HepG2 (cell line): ENCODE results near the gene HRH3. TPM values are rescaled to one million over a fixed set of nuclear protein-coding genes. Genes with fewer than 3 reads are reported as not detected.

ENCODE experiments used
- ARID4A ChIP-seq: sonication (generic); formaldehyde crosslinking; IDR thresholded peaks from 2 replicates; pipeline ENCODE4 v1.5.0; 2020; ENCODE audit warnings: mild to moderate bottlenecking, missing genetic modification reagents, borderline replicate concordance
- CREM ChIP-seq, 2 experiments: sonication (generic) in 1 of 2; formaldehyde crosslinking in 1 of 2; IDR thresholded peaks; 2 replicates each; pipeline versions ENCODE4 v1.4.0 to v1.6.1; 2016 to 2020; ENCODE audit warnings: antibody characterized with exemption in 1 of 2, mild to moderate bottlenecking in 1 of 2, missing genetic modification reagents in 1 of 2
- JUN ChIP-seq: sonication (generic); formaldehyde crosslinking; IDR thresholded peaks from 2 replicates; pipeline ENCODE4 v1.4.0; 2020; ENCODE audit warnings: mild to moderate bottlenecking, missing genetic modification reagents
- MEIS2 ChIP-seq: sonication (generic); formaldehyde crosslinking; IDR thresholded peaks from 2 replicates; pipeline ENCODE4 v1.9.0; 2021; ENCODE audit warnings: mild to moderate bottlenecking, missing genetic modification reagents
- PAWR ChIP-seq: sonication (generic); formaldehyde crosslinking; IDR thresholded peaks from 2 replicates; pipeline ENCODE4 v1.4.0; 2020; ENCODE audit warnings: missing genetic modification reagents, mild to moderate bottlenecking, borderline replicate concordance
- PBX3 ChIP-seq: sonication (generic); formaldehyde crosslinking; IDR thresholded peaks from 2 replicates; pipeline ENCODE4 v1.8.1; 2023; ENCODE audit warnings: missing genetic modification reagents, inconsistent platforms, borderline replicate concordance
- PCBP1 ChIP-seq: fragments of 200-400 bp; formaldehyde crosslinking; IDR thresholded peaks from 2 replicates; pipeline ENCODE4 v1.6.1; 2017; ENCODE audit warnings: mild to moderate bottlenecking, low read depth, low read length, borderline replicate concordance
- SMAD1 ChIP-seq: sonication (generic); formaldehyde crosslinking; IDR thresholded peaks from 2 replicates; pipeline ENCODE4 v1.4.0; 2020; ENCODE audit warnings: missing genetic modification reagents, low read depth, mild to moderate bottlenecking, borderline replicate concordance
- YEATS4 ChIP-seq: sonication (generic); formaldehyde crosslinking; IDR thresholded peaks from 2 replicates; pipeline ENCODE4 v1.4.0; 2020; ENCODE audit warnings: missing genetic modification reagents, borderline replicate concordance
- ZBTB20 ChIP-seq: sonication (generic); formaldehyde crosslinking; IDR thresholded peaks from 2 replicates; pipeline ENCODE4 v1.8.1; 2023; ENCODE audit warnings: missing genetic modification reagents, low read depth, mild to moderate bottlenecking, borderline replicate concordance
- ZEB1 ChIP-seq: IDR thresholded peaks from 2 replicates; pipeline ENCODE4 v1.6.1; 2012; ENCODE audit warnings: mild to moderate bottlenecking, low read depth, inconsistent platforms; ENCODE audit not compliant: insufficient replicate concordance
- ZFP37 ChIP-seq: sonication (generic); formaldehyde crosslinking; IDR thresholded peaks from 2 replicates; pipeline ENCODE4 v1.4.0; 2020; ENCODE audit warnings: missing genetic modification reagents, borderline replicate concordance
- ZFP62 ChIP-seq: sonication (generic); formaldehyde crosslinking; IDR thresholded peaks from 2 replicates; pipeline ENCODE4 v1.4.0; 2020; ENCODE audit warnings: missing genetic modification reagents
- ZNF33B ChIP-seq: sonication (generic); formaldehyde crosslinking; IDR thresholded peaks from 2 replicates; pipeline ENCODE4 v1.5.1; 2020; ENCODE audit warnings: mild to moderate bottlenecking, missing genetic modification reagents
- ZNF687 ChIP-seq: sonication (generic); formaldehyde crosslinking; IDR thresholded peaks from 2 replicates; pipeline ENCODE4 v1.5.1; 2020; ENCODE audit warnings: mild to moderate bottlenecking, missing genetic modification reagents, moderate library complexity
- ZNF768 ChIP-seq: sonication (generic); formaldehyde crosslinking; IDR thresholded peaks from 2 replicates; pipeline ENCODE4 v1.4.0; 2020; ENCODE audit warnings: missing genetic modification reagents
- polyA plus RNA-seq, 8 experiments: library from polyadenylated mRNA; depleted of rRNA in 3 of 8; stranded (reverse) in 7 of 8; unstranded in 1 of 8; fragments of >200 nt; fragmentation: Illumina TruSeq in 4 of 8; extraction: Trizol in 4 of 8; gene quantifications; 2 replicates each; pipeline versions ENCODE4 v1.2.1 to v1.2.3, GENCODE V29; 2011 to 2016; ENCODE audit warnings: low read depth in 4 of 8, missing spikeins in 1 of 8, mixed read lengths in 1 of 8; ENCODE audit not compliant: insufficient read depth in 1 of 8
- total RNA-seq, 5 experiments: library from RNA; depleted of rRNA; stranded (reverse); fragments of >200 nt; fragmentation: Illumina TruSeq; extraction: Trizol; gene quantifications; 2 replicates each; pipeline ENCODE4 v1.2.3, GENCODE V29; 2016; ENCODE audit warnings: low read depth in 1 of 5

Gene HRH3
- total and polyA plus RNA-seq, 2 of the 13 experiments (the other 11 are each of a cell fraction or from before 2014, with no cell fraction given) = 0.18 TPM; not detected in 1

- peak; percentile 96; the same call in 1 of the 2 replicates for TF ChIP-seq PBX3 (CRISPR knock-in tag)
- TF ChIP-seq MEIS2 (CRISPR knock-in tag) = peak; percentile 20; the same call in 1 of the 2 replicates
- 0 out of 2 replicates have a peak, but pooled peaks have one; percentile 62 for TF ChIP-seq PAWR (CRISPR knock-in tag)
- no peak; the same call in 1 of the 2 replicates for TF ChIP-seq ZNF687
- TF ChIP-seq PCBP1 = peak; percentile 96
- TF ChIP-seq CREM (IDR thresholded peaks at IDR 0.05) = no peak; the same call in none of the 2 replicates
- no peak for TF ChIP-seq CREM (CRISPR knock-in tag; IDR thresholded peaks at IDR 0.05)
- no peak for TF ChIP-seq ZFP37 (CRISPR knock-in tag)
- TF ChIP-seq ZNF768 (CRISPR knock-in tag) = peak; percentile 69
- 0 out of 2 replicates have a peak, but pooled peaks have one; percentile 38 for TF ChIP-seq ZNF33B (CRISPR knock-in tag)
- peak; percentile 94 for TF ChIP-seq ZEB1
- TF ChIP-seq ZBTB20 = no peak
- 0 out of 2 replicates have a peak, but pooled peaks have one; percentile 36 for TF ChIP-seq JUN
- TF ChIP-seq ZFP62 (CRISPR knock-in tag) = no peak
- TF ChIP-seq SMAD1 = peak; percentile 67; the same call in 1 of the 2 replicates
- peak; percentile 66; the same call in 1 of the 2 replicates for TF ChIP-seq YEATS4
- TF ChIP-seq ARID4A (CRISPR knock-in tag) = peak; percentile 95
Observed at GRCh38 chr20:62237801-62238568, 17.9 kb upstream of the HRH3 start, which contains the start of gene OSBPL2 (continued).
